ENCODE measurements around the gene PAF1. TPM values are rescaled to one million over a fixed set of nuclear protein-coding genes. Genes with fewer than 3 reads are reported as not detected.
A peak's percentile ranks its signal among the peaks of the same experiment; 100 is the strongest.

Gene PAF1
- total RNA-seq, 3 donors from 2014 or later = 41.3 to 49.5 (median 45.2) TPM

DNA sequence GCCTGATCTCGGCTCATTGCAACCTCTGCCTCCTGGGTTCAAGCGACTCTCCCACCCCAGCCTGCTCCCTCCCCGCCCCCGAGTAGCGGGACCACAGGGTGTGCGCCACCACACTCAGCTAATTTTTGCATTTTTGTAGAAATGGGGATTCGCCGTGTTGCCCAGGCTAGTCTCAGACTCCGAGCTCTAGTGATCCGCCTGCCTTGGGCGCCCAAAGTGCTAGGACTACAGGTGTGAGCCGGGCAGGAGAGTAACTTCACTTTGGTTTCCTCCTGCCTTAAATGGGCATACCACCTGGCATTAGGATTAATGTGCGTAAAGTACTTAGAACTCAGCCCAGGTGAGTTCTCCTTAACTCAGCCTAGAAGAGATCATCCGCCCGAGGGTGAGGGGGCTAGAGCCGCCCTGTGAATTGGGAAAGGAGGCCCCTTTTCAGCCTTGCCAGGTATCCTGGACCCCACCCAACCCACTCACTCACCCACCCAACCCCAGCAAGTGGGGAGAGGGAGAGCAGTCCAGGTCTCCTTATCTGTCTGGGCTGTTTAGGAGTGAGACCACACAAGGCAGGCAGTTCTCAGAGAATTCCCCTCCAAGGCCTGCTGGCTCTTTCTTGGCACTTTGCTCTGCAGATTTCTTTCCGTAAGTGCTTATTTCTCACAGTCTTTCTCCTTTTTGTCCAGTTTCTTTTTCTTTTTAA, 14.5 kb upstream of the PAF1 start:
- Histone ChIP-seq H3K4me1 (peaks cover 0 to 13% of the 10 kb centered on the region in 2 donors), H3K36me3 (peaks cover 6% of the 10 kb centered on the region), H3K27ac (peak overlapping the region; percentile 100), H3K9me3 (no peaks in the 10 kb centered on the region), H3K4me3 (peak overlapping the region; percentile 81 to 98 (median 96)), H3K27me3 (no peaks in the 10 kb centered on the region)
- intact Hi-C loops (cut with DNase I; ENCODE audit: low total_unique reads) = no loop called here
- DNase-seq (ENCODE audit: low spot score in 2 of 2) = no peak
- no peak for TF ChIP-seq POLR2AphosphoS5 (IDR thresholded peaks at IDR 0.05)
- TF ChIP-seq, protein P1, sequence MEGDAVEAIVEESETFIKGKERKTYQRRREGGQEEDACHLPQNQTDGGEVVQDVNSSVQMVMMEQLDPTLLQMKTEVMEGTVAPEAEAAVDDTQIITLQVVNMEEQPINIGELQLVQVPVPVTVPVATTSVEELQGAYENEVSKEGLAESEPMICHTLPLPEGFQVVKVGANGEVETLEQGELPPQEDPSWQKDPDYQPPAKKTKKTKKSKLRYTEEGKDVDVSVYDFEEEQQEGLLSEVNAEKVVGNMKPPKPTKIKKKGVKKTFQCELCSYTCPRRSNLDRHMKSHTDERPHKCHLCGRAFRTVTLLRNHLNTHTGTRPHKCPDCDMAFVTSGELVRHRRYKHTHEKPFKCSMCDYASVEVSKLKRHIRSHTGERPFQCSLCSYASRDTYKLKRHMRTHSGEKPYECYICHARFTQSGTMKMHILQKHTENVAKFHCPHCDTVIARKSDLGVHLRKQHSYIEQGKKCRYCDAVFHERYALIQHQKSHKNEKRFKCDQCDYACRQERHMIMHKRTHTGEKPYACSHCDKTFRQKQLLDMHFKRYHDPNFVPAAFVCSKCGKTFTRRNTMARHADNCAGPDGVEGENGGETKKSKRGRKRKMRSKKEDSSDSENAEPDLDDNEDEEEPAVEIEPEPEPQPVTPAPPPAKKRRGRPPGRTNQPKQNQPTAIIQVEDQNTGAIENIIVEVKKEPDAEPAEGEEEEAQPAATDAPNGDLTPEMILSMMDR (IDR thresholded peaks at IDR 0.05) = no peak
- TF ChIP-seq POLR2A (IDR thresholded peaks at IDR 0.05) = no peak

- H3K4me1 ChIP-seq = peaks cover 0 to 13% of the 10 kb centered on the region in 2 donors
- no peaks in the 10 kb centered on the region for H3K9me3 ChIP-seq
- intact Hi-C loops (cut with DNase I; ENCODE audit: low total_unique reads) = no loop called here
- TF ChIP-seq, protein P1 (IDR thresholded peaks at IDR 0.05) = peak in 1 of 3 donors; percentile 13
- TF ChIP-seq POLR2AphosphoS5 (IDR thresholded peaks at IDR 0.05) = peak; percentile 94 to 99 (median 97)
- peak; percentile 81 for TF ChIP-seq POLR2A (IDR thresholded peaks at IDR 0.05)
- peaks cover 6% of the 10 kb centered on the region for H3K36me3 ChIP-seq
- peak overlapping the region; percentile 55 to 80 (median 62) for H3K4me3 ChIP-seq
- peak overlapping the region; percentile 100 for H3K27ac ChIP-seq
- DNase-seq (ENCODE audit: low spot score in 2 of 2) = peak; percentile 99 to 100
- H3K27me3 ChIP-seq = no peaks in the 10 kb centered on the region
Measured at GRCh38 chr19:39403331-39404312, 12.7 kb upstream of the PAF1 start.

- DNase-seq (ENCODE audit: low spot score in 2 of 2) = peak; percentile 94 to 95
Measured at GRCh38 chr19:39402346-39403300, 11.7 kb upstream of the PAF1 start.

DNA sequence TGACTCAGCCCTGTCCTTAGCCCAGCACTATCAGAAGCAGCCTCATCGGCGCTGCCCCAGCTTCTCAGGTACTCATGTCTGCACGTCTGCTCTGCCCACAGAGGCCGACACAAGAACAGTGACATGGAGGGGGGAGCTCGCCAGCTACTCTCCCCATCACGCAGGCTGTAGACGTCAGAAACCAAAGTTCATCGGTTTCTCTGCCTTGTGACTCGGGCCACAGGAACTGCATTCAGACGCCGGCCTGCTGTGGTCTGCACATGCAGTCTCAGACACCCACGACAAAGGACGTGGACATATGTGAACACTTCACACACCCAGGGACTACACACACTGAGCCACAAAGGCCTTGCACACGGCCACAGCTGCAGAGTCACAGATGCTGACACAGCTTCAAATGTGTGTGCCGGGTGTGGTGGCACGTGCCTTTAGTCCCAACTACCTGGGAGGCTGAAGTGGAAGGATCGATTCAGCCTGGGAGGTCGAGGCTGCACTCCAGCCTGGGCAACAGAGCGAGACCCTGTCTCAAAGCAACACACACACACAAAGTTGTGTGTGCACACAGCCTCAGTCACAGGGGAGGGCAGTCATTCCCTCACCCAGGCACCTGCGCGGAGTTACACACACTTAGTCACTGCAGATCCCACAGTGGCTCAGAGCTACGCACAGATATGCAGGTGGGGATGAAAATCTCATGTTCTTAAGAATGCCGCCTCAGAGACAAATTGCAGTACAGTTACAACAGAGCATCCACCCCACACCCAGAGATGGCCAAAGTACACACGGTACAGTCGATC, 10.8 kb upstream of the PAF1 start:
- H3K27me3 ChIP-seq = no peaks in the 10 kb centered on the region
- H3K4me3 ChIP-seq = peak overlapping the region in 2 of 3 donors; percentile 62 to 80
- TF ChIP-seq POLR2AphosphoS5 (IDR thresholded peaks at IDR 0.05) (peak in 1 of 3 donors; percentile 40), POLR2A (IDR thresholded peaks at IDR 0.05) (no peak)
- peak overlapping the region; percentile 100 for H3K27ac ChIP-seq
- H3K36me3 ChIP-seq = no peaks in the 10 kb centered on the region
- H3K9me3 ChIP-seq = no peaks in the 10 kb centered on the region
- peaks cover 0 to 12% of the 10 kb centered on the region in 2 donors for H3K4me1 ChIP-seq
- intact Hi-C loops (cut with DNase I; ENCODE audit: low total_unique reads) = no loop called here
- DNase-seq (ENCODE audit: low spot score in 2 of 2) = peak in 1 of 2 donors; percentile 63

More at GRCh38 chr19:39402346-39403300, 11.7 kb upstream of the PAF1 start:
- intact Hi-C loops (cut with DNase I; ENCODE audit: low total_unique reads) = no loop called here
- H3K4me3 ChIP-seq = peak overlapping the region; percentile 55 to 80 (median 62)
- no peaks in the 10 kb centered on the region for H3K36me3 ChIP-seq
- peak; percentile 90 to 97 (median 96) for TF ChIP-seq POLR2AphosphoS5 (IDR thresholded peaks at IDR 0.05)
- TF ChIP-seq, protein P1 (IDR thresholded peaks at IDR 0.05) = no peak
- TF ChIP-seq POLR2A (IDR thresholded peaks at IDR 0.05) = no peak
- H3K27ac ChIP-seq = peak overlapping the region; percentile 100
- peaks cover 0 to 13% of the 10 kb centered on the region in 2 donors for H3K4me1 ChIP-seq
- no peaks in the 10 kb centered on the region for H3K27me3 ChIP-seq
- H3K9me3 ChIP-seq = no peaks in the 10 kb centered on the region

Measured in breast epithelium (tissue), 4 donors.